OCI-LY7 (cell line): ENCODE data around the gene NCS1. TPM values are rescaled to one million over a fixed set of nuclear protein-coding genes. Genes with fewer than 3 reads are reported as not detected.

Experiments
- BruUV-seq: library from RNA; stranded (reverse); fragments of 400-500 nt; replicated peaks from 2 replicates; lab custom pipeline; 2021; lab: Mats Ljungman, UMichigan
- CTCF ChIA-PET: fragments of 300-600 bp; sonication (Branson Sonifier 250); formaldehyde crosslinking; loops from one replicate; lab custom pipeline; 2022; ENCODE audit warnings: antibody characterized with exemption; ENCODE audit not compliant: unreplicated experiment; lab: Charles Lee
- POLR2A ChIA-PET: fragments of 300-600 bp; sonication (Branson Sonifier 250); formaldehyde crosslinking; loops from one replicate; lab custom pipeline; 2022; ENCODE audit warnings: antibody characterized with exemption; lab: Charles Lee
- DNase-seq: peaks from one replicate; pipeline ENCODE4 v3.0.0-alpha.2; 2015; ENCODE audit warnings: low spot score
- H2AFZ ChIP-seq: fragments of 200-600 bp; sonication (generic), shearing (Covaris generic); 2 replicates; pipeline ENCODE4 v1.6.1; 2014; ENCODE audit warnings: mild to moderate bottlenecking, antibody characterized with exemption, low read length, moderate library complexity
- H3K27ac ChIP-seq: fragments of 200-600 bp; sonication (generic); 2 replicates; pipeline ENCODE4 v1.5.1; 2014; ENCODE audit warnings: mixed run types, low read depth, mild to moderate bottlenecking, moderate library complexity, low read length, inconsistent platforms; ENCODE audit not compliant: poor library complexity, severe bottlenecking
- H3K36me3 ChIP-seq: fragments of 200-600 bp; sonication (generic); 2 replicates; pipeline ENCODE4 v1.6.1; 2014; ENCODE audit warnings: mild to moderate bottlenecking, antibody characterized with exemption, low read length, moderate library complexity, mixed read lengths; ENCODE audit not compliant: insufficient read depth
- H3K4me1 ChIP-seq: fragments of 200-600 bp; sonication (generic); 2 replicates; pipeline ENCODE4 v1.5.1; 2014; ENCODE audit warnings: mild to moderate bottlenecking, low read length; ENCODE audit not compliant: insufficient read depth, poor library complexity, severe bottlenecking
- H3K4me2 ChIP-seq: fragments of 200-600 bp; sonication (generic); 2 replicates; pipeline ENCODE4 v1.6.1; 2014; ENCODE audit warnings: mild to moderate bottlenecking, low read length
- H3K4me3 ChIP-seq: fragments of 200-600 bp; sonication (generic); 2 replicates; pipeline ENCODE4 v1.5.1; 2014; ENCODE audit warnings: mild to moderate bottlenecking, low read depth, low read length; ENCODE audit not compliant: poor library complexity, severe bottlenecking
- H3K79me2 ChIP-seq: fragments of 200-600 bp; sonication (generic); 2 replicates; pipeline ENCODE4 v1.6.1; 2016; ENCODE audit warnings: low read depth, mild to moderate bottlenecking, low read length, moderate library complexity, mixed read lengths; ENCODE audit not compliant: insufficient read depth
- H3K9me2 ChIP-seq: fragments of 200-600 bp; sonication (generic); 2 replicates; pipeline ENCODE4 v1.6.1; 2016; ENCODE audit warnings: mild to moderate bottlenecking, low read length, mixed read lengths; ENCODE audit not compliant: insufficient read depth
- H3K9me3 ChIP-seq: fragments of 200-600 bp; sonication (generic); 2 replicates; pipeline ENCODE4 v1.6.1; 2014; ENCODE audit warnings: mild to moderate bottlenecking, mixed run types, low read length, mixed read lengths
- H4K20me1 ChIP-seq: fragments of 200-600 bp; sonication (generic); 2 replicates; pipeline ENCODE4 v1.6.1; 2014; ENCODE audit warnings: mild to moderate bottlenecking, antibody characterized with exemption, low read length, moderate library complexity, mixed read lengths; ENCODE audit not compliant: insufficient read depth
- EZH2phosphoT487 ChIP-seq: fragments of 200-600 bp; sonication (generic); IDR thresholded peaks from 2 replicates; pipeline ENCODE4 v1.6.1; 2018; ENCODE audit warnings: low read depth, borderline replicate concordance, mild to moderate bottlenecking, mixed run types, antibody characterized with exemption, low read length, moderate library complexity, mixed read lengths
- intact Hi-C: fragments of 100-400 bp; cut with micrococcal nuclease; formaldehyde crosslinking; loops from one replicate; pipeline ENCODE4 v1.10.0; 2022; ENCODE audit not compliant: unreplicated experiment
- total RNA-seq, 2 experiments: library from RNA; depleted of rRNA in 1 of 2; stranded (reverse); fragments of >200 nt in 1 of 2; shearing (Covaris generic) in 1 of 2; gene quantifications; 2 replicates each; pipeline ENCODE4 v1.2.3, GENCODE V29; 2014 to 2022
- TF ChIP-seq, protein P1 (sequence below): fragments of 200-600 bp; sonication (generic); conservative IDR thresholded peaks from 2 replicates; pipeline ENCODE4 v1.5.1; 2014; ENCODE audit warnings: mild to moderate bottlenecking, antibody characterized with exemption, low read length, moderate library complexity, mixed read lengths

The NCS1 gene
- total RNA-seq, 2 experiments from 2014 or later = not detected

GRCh38 chr9:130187523-130187846 is 15.3 kb downstream of the NCS1 start:
- ChIA-PET POLR2A (no interaction called here), CTCF (no interaction called here)
- Histone ChIP-seq H4K20me1 (no peaks in the 10 kb centered on the region), H3K4me2 (no peak overlapping the region), H2AFZ (no peak overlapping the region), H3K4me1 (no peaks in the 10 kb centered on the region), H3K27ac (no peak overlapping the region), H3K9me2 (no peaks in the 10 kb centered on the region), H3K36me3 (no peaks in the 10 kb centered on the region), H3K9me3 (no peaks in the 10 kb centered on the region), H3K79me2 (no peaks in the 10 kb centered on the region), H3K4me3 (no peak overlapping the region)
- no peak for TF ChIP-seq EZH2phosphoT487
- TF ChIP-seq, protein P1, sequence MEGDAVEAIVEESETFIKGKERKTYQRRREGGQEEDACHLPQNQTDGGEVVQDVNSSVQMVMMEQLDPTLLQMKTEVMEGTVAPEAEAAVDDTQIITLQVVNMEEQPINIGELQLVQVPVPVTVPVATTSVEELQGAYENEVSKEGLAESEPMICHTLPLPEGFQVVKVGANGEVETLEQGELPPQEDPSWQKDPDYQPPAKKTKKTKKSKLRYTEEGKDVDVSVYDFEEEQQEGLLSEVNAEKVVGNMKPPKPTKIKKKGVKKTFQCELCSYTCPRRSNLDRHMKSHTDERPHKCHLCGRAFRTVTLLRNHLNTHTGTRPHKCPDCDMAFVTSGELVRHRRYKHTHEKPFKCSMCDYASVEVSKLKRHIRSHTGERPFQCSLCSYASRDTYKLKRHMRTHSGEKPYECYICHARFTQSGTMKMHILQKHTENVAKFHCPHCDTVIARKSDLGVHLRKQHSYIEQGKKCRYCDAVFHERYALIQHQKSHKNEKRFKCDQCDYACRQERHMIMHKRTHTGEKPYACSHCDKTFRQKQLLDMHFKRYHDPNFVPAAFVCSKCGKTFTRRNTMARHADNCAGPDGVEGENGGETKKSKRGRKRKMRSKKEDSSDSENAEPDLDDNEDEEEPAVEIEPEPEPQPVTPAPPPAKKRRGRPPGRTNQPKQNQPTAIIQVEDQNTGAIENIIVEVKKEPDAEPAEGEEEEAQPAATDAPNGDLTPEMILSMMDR = no peak
- no TSS peak for BruUV-seq
- intact Hi-C loops = no loop called here
- DNase-seq = no peak

DNA sequence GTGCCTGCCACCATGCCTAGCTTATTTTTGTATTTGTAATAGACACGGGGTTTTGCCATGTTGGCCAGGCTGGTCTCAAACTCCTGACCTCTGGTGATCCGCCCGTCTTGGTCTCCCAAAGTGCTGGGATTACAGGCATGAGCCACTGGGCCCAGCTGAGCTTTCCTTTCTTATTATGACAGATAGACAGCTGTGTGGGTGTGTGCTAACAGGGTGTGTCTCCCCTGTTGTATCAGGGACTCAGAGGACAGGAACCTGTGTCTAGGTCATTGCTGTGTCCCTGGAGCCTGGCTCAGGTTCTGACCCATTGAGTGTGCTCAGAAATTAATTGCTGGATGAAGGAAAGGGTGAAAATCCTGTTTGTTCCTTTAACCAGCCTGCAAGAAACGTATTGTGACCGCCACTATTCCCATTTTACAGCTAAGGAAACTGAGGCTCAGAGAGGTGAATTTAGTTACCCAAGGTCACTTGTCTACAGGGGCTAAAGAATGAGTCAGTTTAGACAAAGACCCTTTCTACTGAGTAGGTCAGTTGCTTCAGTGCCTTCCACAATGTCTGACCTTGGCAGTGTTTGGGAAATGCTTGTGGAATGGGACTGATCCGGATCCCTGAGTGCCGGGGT is 16.8 kb downstream of the NCS1 start:
- H3K4me2 ChIP-seq = no peak overlapping the region
- no peak for DNase-seq
- no peak overlapping the region for H3K27ac ChIP-seq
- no TSS peak for BruUV-seq
- intact Hi-C loops = no loop called here
- CTCF ChIA-PET = no interaction called here
- H3K36me3 ChIP-seq = no peaks in the 10 kb centered on the region
- no peaks in the 10 kb centered on the region for H3K9me2 ChIP-seq
- no peak overlapping the region for H3K4me3 ChIP-seq
- H2AFZ ChIP-seq = no peak overlapping the region
- H3K4me1 ChIP-seq = no peaks in the 10 kb centered on the region
- TF ChIP-seq EZH2phosphoT487 = no peak
- no peaks in the 10 kb centered on the region for H3K79me2 ChIP-seq
- H4K20me1 ChIP-seq = no peaks in the 10 kb centered on the region
- POLR2A ChIA-PET = interaction anchor here (0.6 kb wide), 1 partner anchor 377 kb away, joined by 3 read pairs; no protein-coding TSS in a partner anchor
- H3K9me3 ChIP-seq = no peaks in the 10 kb centered on the region

DNA sequence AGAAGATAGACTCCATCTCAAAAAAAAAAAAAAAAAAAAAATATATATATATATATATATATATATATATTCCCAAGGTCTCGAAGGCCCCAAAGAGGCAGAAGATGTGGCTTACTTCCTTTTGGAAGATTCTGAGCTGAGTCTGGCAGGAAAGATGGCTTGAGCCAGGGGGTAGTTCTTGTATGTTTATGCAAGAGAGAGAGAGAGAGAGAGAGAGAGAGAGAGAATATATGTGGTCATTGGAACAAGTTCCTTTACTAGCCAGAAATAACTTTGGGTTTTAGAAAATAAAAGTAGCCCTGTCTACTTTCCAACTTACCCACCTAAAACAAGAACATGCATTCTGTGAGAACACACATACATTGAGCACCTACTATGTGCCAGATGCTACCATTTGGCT is 17.6 kb downstream of the NCS1 start:
- Histone ChIP-seq H3K79me2 (no peaks in the 10 kb centered on the region), H3K9me3 (no peaks in the 10 kb centered on the region), H4K20me1 (no peaks in the 10 kb centered on the region), H3K4me3 (no peak overlapping the region), H3K4me1 (no peaks in the 10 kb centered on the region), H3K4me2 (no peak overlapping the region), H3K27ac (no peak overlapping the region), H2AFZ (no peak overlapping the region), H3K9me2 (no peaks in the 10 kb centered on the region), H3K36me3 (no peaks in the 10 kb centered on the region)
- intact Hi-C loops = no loop called here
- ChIA-PET POLR2A (interaction anchor here (0.7 kb wide), 1 partner anchor 197 kb away, joined by 3 read pairs; no protein-coding TSS in a partner anchor), CTCF (no interaction called here)
- TF ChIP-seq, protein P1 = no peak
- TF ChIP-seq EZH2phosphoT487 = no peak
- no TSS peak for BruUV-seq
- no peak for DNase-seq
